GM21717 (cell line): ENCODE results near the gene RAB11FIP5.
A peak's percentile ranks its signal among the peaks of the same experiment; 100 is the strongest.

ENCODE experiments used
- ATAC-seq: cut with Tn5 transposase; IDR thresholded peaks from one replicate; pipeline ENCODE4 v1.9.1; 2021; ENCODE audit warnings: mild to moderate bottlenecking, moderate library complexity; ENCODE audit not compliant: unreplicated experiment

The RAB11FIP5 gene

GRCh38 chr2:73088211-73088610 lies 24.5 kb downstream of the RAB11FIP5 start:
- no peak for ATAC-seq

GRCh38 chr2:73087311-73087710 lies 25.4 kb downstream of the RAB11FIP5 start:
- no peak for ATAC-seq

- ATAC-seq = peak; percentile 81
Measured at GRCh38 chr2:73085691-73086090, 27.1 kb downstream of the RAB11FIP5 start.

- ATAC-seq = no peak
Measured at GRCh38 chr2:73084971-73085370, 27.8 kb downstream of the RAB11FIP5 start.

GRCh38 chr2:73083886-73084800 lies 28.6 kb downstream of the RAB11FIP5 start:
- no peak for ATAC-seq

- ATAC-seq = no peak
Measured at GRCh38 chr2:73082523-73083410, 30.0 kb downstream of the RAB11FIP5 start.

- ATAC-seq = no peak
Measured at GRCh38 chr2:73081181-73081671, 31.5 kb downstream of the RAB11FIP5 start.

- ATAC-seq = no peak
Measured at GRCh38 chr2:73080321-73081131, 32.2 kb downstream of the RAB11FIP5 start.

- ATAC-seq = no peak
Measured at GRCh38 chr2:73079636-73080035, 33.1 kb downstream of the RAB11FIP5 start.

- ATAC-seq = no peak
Measured at GRCh38 chr2:73078457-73079411, 34.0 kb downstream of the RAB11FIP5 start.

- ATAC-seq = no peak
Measured at GRCh38 chr2:73077424-73077795, 35.3 kb downstream of the RAB11FIP5 start.

- no peak for ATAC-seq
Measured at GRCh38 chr2:73076701-73077423, 35.9 kb downstream of the RAB11FIP5 start.

- ATAC-seq = no peak
Measured at GRCh38 chr2:73075477-73076373, 37.0 kb downstream of the RAB11FIP5 start.

- ATAC-seq = no peak
Measured at GRCh38 chr2:73074110-73075069, 38.4 kb downstream of the RAB11FIP5 start.

- ATAC-seq = no peak
Measured at GRCh38 chr2:73072416-73072815, 40.3 kb downstream of the RAB11FIP5 start.

GRCh38 chr2:73072129-73072395 lies 40.7 kb downstream of the RAB11FIP5 start:
- peak; percentile 21 for ATAC-seq
